ENCODE measurements around the gene DCC. TPM values are rescaled to one million over a fixed set of nuclear protein-coding genes. Genes with fewer than 3 reads are reported as not detected.

The DCC gene
- total and polyA plus RNA-seq, 9 of the 15 experiments (the other 6 are each of a cell fraction or from before 2014, with no cell fraction given) = not detected

- no peak for TF ChIP-seq ZNF280A (IDR thresholded peaks at IDR 0.05; ENCODE audit: low read depth, partially characterized antibody)
These were observed 1181.1 kb downstream of the DCC start (continued) for GRCh38 chr18:53521068-53521467.

- in situ Hi-C loops (cut with MboI) (no loop called here), intact Hi-C loops (cut with micrococcal nuclease) (no loop called here)
- Histone ChIP-seq H3K79me2 (ENCODE audit: control insufficient read depth, insufficient read depth, low read length) (no peaks in the 10 kb centered on the region), H3K36me3 (ENCODE audit: control insufficient read depth, insufficient read depth, low read length) (no peaks in the 10 kb centered on the region), H3K27ac (ENCODE audit: extremely low read depth, low read depth, low read length) (no peak overlapping the region), H3K4me2 (ENCODE audit: insufficient read depth, low read length) (no peak overlapping the region), H3K27me3 (ENCODE audit: control insufficient read depth in 2 of 2, insufficient read depth in 2 of 2, low read length in 2 of 2) (no peaks in the 10 kb centered on the region), H3K9ac (ENCODE audit: insufficient read depth in 1 of 2, low read depth in 2 of 2, low read length in 2 of 2) (no peak overlapping the region), H4K20me1 (replicated peaks; ENCODE audit: control insufficient read depth, insufficient read depth, low read length) (no peaks in the 10 kb centered on the region), H3K4me1 (replicated peaks in 1 of 2; ENCODE audit: control insufficient read depth in 2 of 2, insufficient read depth in 2 of 2, low read length in 2 of 2) (no peaks in the 10 kb centered on the region), H3K9me1 (ENCODE audit: control insufficient read depth, insufficient read depth, low read length) (no peaks in the 10 kb centered on the region), H2AFZ (ENCODE audit: low read depth, low read length) (no peak overlapping the region), H3K4me3 (no peak overlapping the region), H3K9me3 (replicated peaks; ENCODE audit: control insufficient read depth, insufficient read depth, low read depth, low read length) (no peaks in the 10 kb centered on the region)
- TF ChIP-seq FOXM1 (IDR thresholded peaks at IDR 0.05; ENCODE audit: low read depth) = no peak
- TF ChIP-seq FOXM1 (CRISPR knock-in tag; IDR thresholded peaks at IDR 0.05; ENCODE audit: low read depth) = no peak
- no peak for TF ChIP-seq DDX20 (tag; IDR thresholded peaks at IDR 0.05; ENCODE audit: low read depth)
- TF ChIP-seq ETV1 (tag; conservative IDR thresholded peaks at IDR 0.05; ENCODE audit: low read depth) = no peak
- no peak for TF ChIP-seq MED1 (CRISPR knock-in tag; IDR thresholded peaks at IDR 0.05; ENCODE audit: borderline replicate concordance)
- TF ChIP-seq ZNF124 (CRISPR knock-in tag; IDR thresholded peaks at IDR 0.05) = no peak
- no peak for TF ChIP-seq HMGXB4 (CRISPR knock-in tag; IDR thresholded peaks at IDR 0.05)
- TF ChIP-seq SNAPC5 (CRISPR knock-in tag; IDR thresholded peaks at IDR 0.05) = no peak
- CTCF ChIA-PET (ENCODE audit: low intra/inter-chr PET ratio) = no interaction called here
- ATAC-seq = no peak
- POLR2A ChIA-PET = no interaction called here
- 3% methylated on average over 3 of the region's 4 CpGs for WGBS (ENCODE audit: insufficient coverage, low coverage, missing lambda C conversion rate)
- DNase-seq (ENCODE audit: extremely low read depth in 1 of 4, low spot score in 3 of 4) = no peak
- no TSS peak for BruUV-seq (replicated peaks)
- FAIRE-seq = no peak
These were observed 1186.3 kb downstream of the DCC start for GRCh38 chr18:53526101-53526870.

Data from K562 (cell line).